NCI-H187 treated with DMSO at 0.1 percent for 48 hours (cell line): ENCODE results near the gene KCNQ2.

Experiments used
- DNase-seq: peaks from one replicate; lab custom pipeline; 2025; lab: John Stamatoyannopoulos, UW

The KCNQ2 gene

GRCh38 chr20:63471002-63471716, 1.3 kb downstream of the KCNQ2 start:
- DNase-seq: no peak

GRCh38 chr20:63470410-63470809, 2.0 kb downstream of the KCNQ2 start:
- no peak for DNase-seq

GRCh38 chr20:63469713-63470101, 2.7 kb downstream of the KCNQ2 start:
- no peak for DNase-seq

GRCh38 chr20:63469019-63469712, 3.3 kb downstream of the KCNQ2 start:
- no peak for DNase-seq

GRCh38 chr20:63468421-63468820, 4.0 kb downstream of the KCNQ2 start:
- no peak for DNase-seq

GRCh38 chr20:63467294-63468083, 5.0 kb downstream of the KCNQ2 start:
- no peak for DNase-seq

- DNase-seq: no peak
Observed at GRCh38 chr20:63466861-63467260, 5.6 kb downstream of the KCNQ2 start.

- DNase-seq: no peak
Observed at GRCh38 chr20:63466250-63466825, 6.1 kb downstream of the KCNQ2 start.

GRCh38 chr20:63465380-63466249, 6.8 kb downstream of the KCNQ2 start:
- no peak for DNase-seq

GRCh38 chr20:63464289-63464635, 8.2 kb downstream of the KCNQ2 start:
- no peak for DNase-seq

- no peak for DNase-seq
Observed at GRCh38 chr20:63463400-63464288, 8.8 kb downstream of the KCNQ2 start.

- DNase-seq: no peak
Observed at GRCh38 chr20:63462244-63462643, 10.2 kb downstream of the KCNQ2 start.

- DNase-seq: no peak
Observed at GRCh38 chr20:63461104-63461763, 11.2 kb downstream of the KCNQ2 start.

- DNase-seq: no peak
Observed at GRCh38 chr20:63459070-63459380, 13.4 kb downstream of the KCNQ2 start.

- no peak for DNase-seq
Observed at GRCh38 chr20:63458170-63459069, 14.0 kb downstream of the KCNQ2 start.

GRCh38 chr20:63457737-63458136, 14.7 kb downstream of the KCNQ2 start:
- DNase-seq: no peak

- no peak for DNase-seq
Observed at GRCh38 chr20:63456429-63457284, 15.8 kb downstream of the KCNQ2 start.

- DNase-seq: no peak
Observed at GRCh38 chr20:63455568-63455859, 16.9 kb downstream of the KCNQ2 start.
